ENCODE measurements around the gene STH.

DNA sequence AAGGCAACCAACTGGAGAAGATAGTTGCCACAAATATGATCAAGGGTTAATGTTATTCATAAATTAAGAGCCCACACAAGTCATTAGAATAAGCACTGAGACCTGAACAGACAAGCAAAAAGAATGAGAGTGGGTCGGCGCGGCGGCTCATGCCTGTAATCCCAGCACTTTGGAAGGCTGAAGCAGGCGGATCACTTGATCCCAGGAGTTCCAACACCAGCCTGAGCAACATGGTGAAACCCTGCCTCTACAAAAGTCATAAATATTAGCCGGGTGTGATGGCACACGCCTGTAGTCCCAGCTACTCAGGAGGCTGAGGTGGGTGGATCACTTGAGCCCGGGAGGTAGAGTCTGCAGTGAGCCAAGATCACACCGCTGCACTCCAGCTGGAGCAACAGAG is 40.7 kb upstream of the STH start:
- TF ChIP-seq, protein P1, sequence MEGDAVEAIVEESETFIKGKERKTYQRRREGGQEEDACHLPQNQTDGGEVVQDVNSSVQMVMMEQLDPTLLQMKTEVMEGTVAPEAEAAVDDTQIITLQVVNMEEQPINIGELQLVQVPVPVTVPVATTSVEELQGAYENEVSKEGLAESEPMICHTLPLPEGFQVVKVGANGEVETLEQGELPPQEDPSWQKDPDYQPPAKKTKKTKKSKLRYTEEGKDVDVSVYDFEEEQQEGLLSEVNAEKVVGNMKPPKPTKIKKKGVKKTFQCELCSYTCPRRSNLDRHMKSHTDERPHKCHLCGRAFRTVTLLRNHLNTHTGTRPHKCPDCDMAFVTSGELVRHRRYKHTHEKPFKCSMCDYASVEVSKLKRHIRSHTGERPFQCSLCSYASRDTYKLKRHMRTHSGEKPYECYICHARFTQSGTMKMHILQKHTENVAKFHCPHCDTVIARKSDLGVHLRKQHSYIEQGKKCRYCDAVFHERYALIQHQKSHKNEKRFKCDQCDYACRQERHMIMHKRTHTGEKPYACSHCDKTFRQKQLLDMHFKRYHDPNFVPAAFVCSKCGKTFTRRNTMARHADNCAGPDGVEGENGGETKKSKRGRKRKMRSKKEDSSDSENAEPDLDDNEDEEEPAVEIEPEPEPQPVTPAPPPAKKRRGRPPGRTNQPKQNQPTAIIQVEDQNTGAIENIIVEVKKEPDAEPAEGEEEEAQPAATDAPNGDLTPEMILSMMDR (conservative IDR thresholded peaks at IDR 0.05 in 1 of 2, IDR thresholded peaks at IDR 0.05 in 1 of 2; ENCODE audit: low read depth in 1 of 2, low read length in 2 of 2): no peak
- TF ChIP-seq EZH2 (IDR thresholded peaks at IDR 0.05; ENCODE audit: low read length, missing control alignments): no peak
